Sigmoid colon (tissue), 4 donors: ENCODE measurements around the gene ADAMTS17.

ENCODE experiments used
- POLR2AphosphoS5 ChIP-seq, 4 donors: sonication (generic); formaldehyde crosslinking; IDR thresholded peaks; one replicate each; pipeline ENCODE4 v1.6.1; 2017; ENCODE audit warnings: antibody characterized with exemption in 4 of 4
- TF ChIP-seq, protein P1 (sequence below), 4 experiments: fragments of 450-650 bp in 3 of 4; fragments of 200-600 bp in 1 of 4; IDR thresholded peaks; one replicate each; pipeline ENCODE4 v1.5.1; 2016 to 2019; ENCODE audit warnings: antibody characterized with exemption in 4 of 4, mild to moderate bottlenecking in 3 of 4, moderate library complexity in 2 of 4

GRCh38 chr15:100255644-100256043 is 86.1 kb downstream of the ADAMTS17 start:
- TF ChIP-seq POLR2AphosphoS5 (IDR thresholded peaks at IDR 0.05) = no peak
- TF ChIP-seq, protein P1, sequence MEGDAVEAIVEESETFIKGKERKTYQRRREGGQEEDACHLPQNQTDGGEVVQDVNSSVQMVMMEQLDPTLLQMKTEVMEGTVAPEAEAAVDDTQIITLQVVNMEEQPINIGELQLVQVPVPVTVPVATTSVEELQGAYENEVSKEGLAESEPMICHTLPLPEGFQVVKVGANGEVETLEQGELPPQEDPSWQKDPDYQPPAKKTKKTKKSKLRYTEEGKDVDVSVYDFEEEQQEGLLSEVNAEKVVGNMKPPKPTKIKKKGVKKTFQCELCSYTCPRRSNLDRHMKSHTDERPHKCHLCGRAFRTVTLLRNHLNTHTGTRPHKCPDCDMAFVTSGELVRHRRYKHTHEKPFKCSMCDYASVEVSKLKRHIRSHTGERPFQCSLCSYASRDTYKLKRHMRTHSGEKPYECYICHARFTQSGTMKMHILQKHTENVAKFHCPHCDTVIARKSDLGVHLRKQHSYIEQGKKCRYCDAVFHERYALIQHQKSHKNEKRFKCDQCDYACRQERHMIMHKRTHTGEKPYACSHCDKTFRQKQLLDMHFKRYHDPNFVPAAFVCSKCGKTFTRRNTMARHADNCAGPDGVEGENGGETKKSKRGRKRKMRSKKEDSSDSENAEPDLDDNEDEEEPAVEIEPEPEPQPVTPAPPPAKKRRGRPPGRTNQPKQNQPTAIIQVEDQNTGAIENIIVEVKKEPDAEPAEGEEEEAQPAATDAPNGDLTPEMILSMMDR (IDR thresholded peaks at IDR 0.05) = no peak
